ENCODE results near the gene CDC23.

Gene CDC23

GRCh38 chr5:138141734-138142133, 71.4 kb downstream of the CDC23 start:
- DNase-seq (ENCODE audit: low read depth): no peak

GRCh38 chr5:138140268-138140667, 72.9 kb downstream of the CDC23 start:
- no peak for DNase-seq (ENCODE audit: low read depth)

- DNase-seq (ENCODE audit: low read depth): no peak
Measured at GRCh38 chr5:138139781-138140090, 73.4 kb downstream of the CDC23 start.

GRCh38 chr5:138138949-138139780, 74.0 kb downstream of the CDC23 start, which contains the start of gene NME5:
Gene NME5 (minus strand): TSS chr5:138139428. CDS start chr5:138138780, 648 bp downstream.
- DNase-seq (ENCODE audit: low read depth): no peak
